Heart right ventricle (tissue), 16 donors: ENCODE measurements around the gene RIBC2. TPM values are rescaled to one million over a fixed set of nuclear protein-coding genes. Genes with fewer than 3 reads are reported as not detected.

Experiments
- ATAC-seq, 8 donors: fragments of 200-7000 bp; cut with Tn5 transposase; one replicate each; pipeline ENCODE4 v1.9.1; 2020; ENCODE audit warnings: mild to moderate bottlenecking in 8 of 8, moderate library complexity in 8 of 8, moderate number of reproducible peaks in 1 of 8
- DNase-seq, 2 donors: peaks; one replicate each; pipeline ENCODE4 v3.0.0-alpha.2; 2020
- H3K27ac ChIP-seq, 10 donors: fragments of 200-600 bp; sonication (generic) in 2 of 10; one replicate each; pipeline versions ENCODE4 v1.5.0 to v1.8.0; 2020 to 2022; ENCODE audit warnings: mild to moderate bottlenecking in 3 of 10
- H3K27me3 ChIP-seq, 7 donors: fragments of 200-600 bp; one replicate each; pipeline ENCODE4 v1.8.0; 2021 to 2022; ENCODE audit warnings: mild to moderate bottlenecking in 2 of 7
- H3K36me3 ChIP-seq, 9 donors: fragments of 200-600 bp; sonication (generic) in 1 of 9; one replicate each; pipeline versions ENCODE4 v1.5.0 to v1.8.0; 2020 to 2022; ENCODE audit warnings: mild to moderate bottlenecking in 2 of 9
- H3K4me1 ChIP-seq, 9 donors: fragments of 200-600 bp; sonication (generic) in 1 of 9; one replicate each; pipeline versions ENCODE4 v1.5.0 to v1.8.0; 2020 to 2022; ENCODE audit warnings: mild to moderate bottlenecking in 4 of 9
- H3K4me3 ChIP-seq, 10 donors: fragments of 200-600 bp; sonication (generic) in 2 of 10; one replicate each; pipeline versions ENCODE4 v1.5.0 to v1.8.0; 2020 to 2022; ENCODE audit warnings: mild to moderate bottlenecking in 7 of 10, moderate library complexity in 2 of 10
- H3K9me3 ChIP-seq, 11 donors: fragments of 200-600 bp in 10 of 11; sonication (generic) in 2 of 11; one replicate each; pipeline versions ENCODE4 v1.5.0 to v1.8.0; 2013 to 2022; ENCODE audit warnings: mild to moderate bottlenecking in 2 of 11, control low read depth in 1 of 11, moderate library complexity in 1 of 11
- CTCF ChIP-seq, 9 donors: fragments of 200-600 bp; sonication (generic) in 2 of 9; IDR thresholded peaks; one replicate each; pipeline versions ENCODE4 v1.5.0 to v1.8.0; 2021 to 2022; ENCODE audit warnings: antibody characterized with exemption in 9 of 9, mild to moderate bottlenecking in 5 of 9, moderate library complexity in 1 of 9
- WGBS, 2 donors: extraction: QIAGEN DNeasy Blood & Tissue Kit; methylation state at CpG; one replicate each; pipeline ENCODE4 v1.1.7; 2013; ENCODE audit warnings: inconsistent platforms in 1 of 2; 5-methylcytosine and 5-hydroxymethylcytosine counted together
- intact Hi-C, 10 donors: fragments of 100-400 bp; cut with DNase I; formaldehyde crosslinking; loops; one replicate each; pipeline versions ENCODE4 v1.11.1 to v1.14.2; 2022
- polyA plus RNA-seq, 2 donors: library from polyadenylated mRNA; stranded (reverse); fragments of 200-250 nt; gene quantifications; one replicate each; pipeline ENCODE4 v1.2.3, GENCODE V29; 2013
- total RNA-seq, 10 donors: library from RNA; stranded (reverse); fragmentation: NEBNext Ultra II Directional in 3 of 10; extraction: Animal tissue kit (Norgen Biotek cat#: 25700) in 3 of 10; gene quantifications; one replicate each; pipeline versions ENCODE4 v1.2.1 to v1.2.4, GENCODE V29; 2021 to 2023
- donor health status: Arrhythmogenic right ventricular cardiomyopathy.
- donor health status: ischemic (EF 13 %, LVEDD 7.1; RV severe dilation, severe dysfunction).
- donor health status: healthy with polysubstance abuse.
- donor health status: DM: no; HTN: yes; CAD: no.
- donor health status: DM: no; HTN: no; CAD: no.
- donor health status: ischemic (EF 25% LVEDD 6.9; RV normal size, moderate dysfunction).
- donor health status: ischemic (EF 25% LVEDD 5.7; RV mildly dilated, moderate dysfunction).
- donor health status: healthy.
- donor health status: DM: yes; HTN: yes; CAD: no.
- donor health status: Ischemic cardiomyopathy.
- donor health status: ischemic (EF 35%, LVEDD 5.7; RV mildly dilated, moderate dysfunction).
- donor health status: nonischemic (EF 11% LVEDD 7.7; RV severe dilation, severe dysfunction).
- donor health status: DM: yes; HTN: yes; CAD: no.
- donor health status: PGD.
- donor health status: ischemic (EF 29% LVEDD 5.4; RV normal size, mild dysfunction).
- donor health status: nonischemic (EF 23%, LVEDD 6.1; RV moderate dilation, normal function).

Gene RIBC2
- total and polyA plus RNA-seq, 12 donors = 0.06 to 1.2 (median 0.20) TPM; not detected in 9

- WGBS, 2 donors = 72 to 77% methylated on average over 3 of the region's 3 CpGs
- intact Hi-C loops = no loop called here
- ATAC-seq = no peak
- H3K4me1 ChIP-seq = peaks cover 0 to 20% (median 3%) of the 10 kb centered on the region in 9 donors
- H3K36me3 ChIP-seq = no peaks in the 10 kb centered on the region
- TF ChIP-seq CTCF (IDR thresholded peaks at IDR 0.05) = no peak
- DNase-seq = no peak
- no peak overlapping the region for H3K27ac ChIP-seq
- H3K9me3 ChIP-seq = peaks cover 0 to 21% (median 0%) of the 10 kb centered on the region in 11 donors
- H3K27me3 ChIP-seq = no peaks in the 10 kb centered on the region
- H3K4me3 ChIP-seq = no peak overlapping the region
Measured at GRCh38 chr22:45465633-45466032, 52.1 kb downstream of the RIBC2 start.

- Histone ChIP-seq H3K27ac (peak overlapping the region in 4 of 10 donors; percentile 1 to 64 (median 16)), H3K9me3 (peaks cover 0 to 17% (median 0%) of the 10 kb centered on the region in 11 donors), H3K4me3 (no peak overlapping the region), H3K27me3 (no peaks in the 10 kb centered on the region), H3K36me3 (no peaks in the 10 kb centered on the region), H3K4me1 (peaks cover 0 to 21% (median under 1%) of the 10 kb centered on the region in 9 donors)
- intact Hi-C loops = no loop called here
- no peak for ATAC-seq
- TF ChIP-seq CTCF (IDR thresholded peaks at IDR 0.05) = no peak
- no peak for DNase-seq
- WGBS, 2 donors = 69 to 70% methylated on average over 7 of the region's 7 CpGs
Measured at GRCh38 chr22:45468872-45469271, 55.4 kb downstream of the RIBC2 start.

GRCh38 chr22:45469281-45470073, 56.0 kb downstream of the RIBC2 start:
- H3K9me3 ChIP-seq = peaks cover 0 to 17% (median 0%) of the 10 kb centered on the region in 11 donors
- H3K4me3 ChIP-seq = no peak overlapping the region
- intact Hi-C loops = no loop called here
- ATAC-seq (no peak), DNase-seq (no peak)
- H3K4me1 ChIP-seq = peaks cover 0 to 27% (median 5%) of the 10 kb centered on the region in 9 donors
- H3K27me3 ChIP-seq = no peaks in the 10 kb centered on the region
- 50 to 57% methylated on average over 8 of the region's 8 CpGs for WGBS, 2 donors
- no peaks in the 10 kb centered on the region for H3K36me3 ChIP-seq
- H3K27ac ChIP-seq = peak overlapping the region in 7 of 10 donors; percentile 6 to 64 (median 39)
- TF ChIP-seq CTCF (IDR thresholded peaks at IDR 0.05) = no peak

- DNase-seq (no peak), ATAC-seq (no peak)
- H3K27ac ChIP-seq = no peak overlapping the region
- peaks cover 0 to 2% (median 0%) of the 10 kb centered on the region in 7 donors for H3K27me3 ChIP-seq
- peaks cover 0 to 17% (median 0%) of the 10 kb centered on the region in 11 donors for H3K9me3 ChIP-seq
- WGBS, 2 donors = 79 to 82% methylated on average over 11 of the region's 11 CpGs
- no peak for TF ChIP-seq CTCF (IDR thresholded peaks at IDR 0.05)
- intact Hi-C loops = no loop called here
- no peak overlapping the region for H3K4me3 ChIP-seq
- no peaks in the 10 kb centered on the region for H3K36me3 ChIP-seq
- H3K4me1 ChIP-seq = peaks cover 0 to 27% (median 5%) of the 10 kb centered on the region in 9 donors
Measured at GRCh38 chr22:45470871-45471270, 57.4 kb downstream of the RIBC2 start.
